AG09309 (cell line): ENCODE measurements around the gene PMEPA1.
"Not testable (repeated sequence)": the region's sequence is repeated elsewhere in the genome, so short reads cannot be mapped to it uniquely, and the experiment has no call there.

ENCODE experiments used
- DNase-seq: peaks from one replicate; pipeline ENCODE4 v3.0.0-alpha.2; 2010; ENCODE audit warnings: low read depth
- H3K4me3 ChIP-seq: 2 replicates; pipeline ENCODE4 v1.5.1; 2011; ENCODE audit warnings: mild to moderate bottlenecking, low read depth, low read length, moderate library complexity; ENCODE audit not compliant: control insufficient read depth
- TF ChIP-seq, protein P1 (sequence below): IDR thresholded peaks from 2 replicates; pipeline ENCODE4 v1.5.1; 2011; ENCODE audit warnings: mild to moderate bottlenecking, low read depth, low read length, inconsistent platforms; ENCODE audit not compliant: insufficient read depth, control insufficient read depth; ENCODE audit errors: missing control alignments

Gene PMEPA1

DNA sequence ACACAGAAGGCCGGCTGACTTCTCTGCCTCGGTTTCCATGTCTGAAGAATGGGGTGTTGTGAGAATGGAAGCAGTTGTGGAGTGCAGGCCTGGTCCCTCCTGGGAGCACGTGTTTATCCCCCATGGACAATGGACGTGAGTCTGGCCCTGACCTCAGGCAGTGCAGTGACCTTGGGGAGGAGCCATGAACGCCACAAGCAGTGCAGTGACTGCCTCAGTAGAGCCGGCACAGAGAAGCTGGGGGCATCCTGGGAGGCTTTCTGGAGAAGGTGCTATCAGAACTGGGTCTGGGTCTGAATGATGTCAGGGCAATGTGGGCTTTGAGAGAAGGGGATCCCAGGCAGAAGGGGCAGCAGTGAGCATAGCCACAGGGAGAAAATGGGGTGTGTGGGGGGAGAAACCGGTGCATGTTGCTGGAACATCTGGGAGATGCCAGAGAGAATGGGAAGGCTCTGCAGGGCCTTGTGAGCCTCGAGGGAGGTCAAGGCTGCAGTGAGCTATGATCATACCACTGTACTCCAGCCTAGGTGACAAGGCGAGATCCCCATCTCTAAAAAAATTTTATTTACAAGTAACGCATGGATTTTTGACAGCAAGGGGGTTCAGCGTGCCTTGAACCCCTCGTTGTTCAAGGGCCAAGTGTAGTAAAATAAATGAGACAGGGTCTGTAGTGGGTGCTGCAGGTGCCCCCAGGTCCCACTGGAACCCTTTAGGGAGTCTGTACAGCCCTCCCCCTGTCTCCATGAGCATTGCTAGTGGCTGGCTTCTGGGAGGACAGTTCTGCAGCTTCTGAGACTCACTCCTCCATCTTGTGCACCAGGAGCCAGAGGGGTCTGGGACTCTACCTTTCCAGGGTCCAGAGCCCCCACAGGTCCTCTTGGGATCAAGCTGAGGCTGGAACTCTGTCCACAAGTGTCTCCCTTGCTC lies 62.5 kb downstream of the PMEPA1 start:
- TF ChIP-seq, protein P1, sequence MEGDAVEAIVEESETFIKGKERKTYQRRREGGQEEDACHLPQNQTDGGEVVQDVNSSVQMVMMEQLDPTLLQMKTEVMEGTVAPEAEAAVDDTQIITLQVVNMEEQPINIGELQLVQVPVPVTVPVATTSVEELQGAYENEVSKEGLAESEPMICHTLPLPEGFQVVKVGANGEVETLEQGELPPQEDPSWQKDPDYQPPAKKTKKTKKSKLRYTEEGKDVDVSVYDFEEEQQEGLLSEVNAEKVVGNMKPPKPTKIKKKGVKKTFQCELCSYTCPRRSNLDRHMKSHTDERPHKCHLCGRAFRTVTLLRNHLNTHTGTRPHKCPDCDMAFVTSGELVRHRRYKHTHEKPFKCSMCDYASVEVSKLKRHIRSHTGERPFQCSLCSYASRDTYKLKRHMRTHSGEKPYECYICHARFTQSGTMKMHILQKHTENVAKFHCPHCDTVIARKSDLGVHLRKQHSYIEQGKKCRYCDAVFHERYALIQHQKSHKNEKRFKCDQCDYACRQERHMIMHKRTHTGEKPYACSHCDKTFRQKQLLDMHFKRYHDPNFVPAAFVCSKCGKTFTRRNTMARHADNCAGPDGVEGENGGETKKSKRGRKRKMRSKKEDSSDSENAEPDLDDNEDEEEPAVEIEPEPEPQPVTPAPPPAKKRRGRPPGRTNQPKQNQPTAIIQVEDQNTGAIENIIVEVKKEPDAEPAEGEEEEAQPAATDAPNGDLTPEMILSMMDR: no peak
- H3K4me3 ChIP-seq: no peak overlapping the region
- no peak for DNase-seq

DNA sequence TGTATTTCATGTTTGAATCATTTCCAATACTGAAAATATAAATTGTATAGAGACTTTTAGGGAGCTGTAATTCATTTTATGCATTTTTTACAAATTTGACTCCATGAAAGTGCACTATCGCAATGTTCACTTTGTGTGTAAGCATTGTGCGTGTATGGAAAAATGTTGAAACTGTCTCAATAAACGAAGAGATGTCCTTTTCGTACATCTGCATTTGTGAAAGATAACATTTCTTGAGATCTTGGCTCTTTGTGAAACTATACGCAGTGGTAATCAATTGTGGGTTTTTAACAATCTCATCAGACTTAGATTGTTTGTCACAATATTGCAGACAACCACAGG lies 70.9 kb downstream of the PMEPA1 start:
- TF ChIP-seq, protein P1: no peak
- no peak overlapping the region for H3K4me3 ChIP-seq

DNA sequence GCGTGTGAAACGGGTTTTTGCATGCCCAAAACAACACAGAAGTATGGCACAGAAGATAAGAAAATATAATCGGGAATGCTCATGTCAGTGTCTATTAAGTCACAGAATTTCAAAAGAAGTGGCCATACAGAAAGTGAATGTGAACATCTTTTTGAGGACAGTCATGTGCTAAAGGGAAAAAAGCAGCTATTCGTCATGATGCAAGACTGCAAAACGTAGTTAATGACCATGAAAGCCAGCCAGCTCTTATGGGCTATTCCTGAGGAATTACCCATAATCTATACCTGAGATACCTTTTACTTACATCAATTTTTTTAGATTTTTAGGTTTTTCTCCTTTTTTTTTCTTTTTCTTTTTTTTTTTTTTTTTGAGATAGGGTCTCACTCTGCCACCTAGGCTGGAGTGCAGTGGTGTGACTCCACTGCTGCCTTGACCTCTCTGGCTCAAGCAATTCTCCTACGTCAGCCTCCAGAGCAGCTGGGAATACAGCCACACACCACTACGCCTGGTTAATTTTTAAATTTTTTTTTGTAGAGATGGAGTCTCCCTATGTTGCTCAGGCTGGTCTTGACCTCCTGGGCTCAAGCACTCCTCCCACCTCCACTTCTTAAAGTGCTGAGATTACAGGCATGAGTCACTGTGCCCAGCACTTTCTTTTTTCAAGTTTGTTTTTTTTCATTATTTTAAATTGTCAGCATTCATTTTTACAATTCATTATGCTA lies 71.5 kb downstream of the PMEPA1 start:
- no peak for DNase-seq
- no peak overlapping the region for H3K4me3 ChIP-seq

More for the DNA sequence above, 70.9 kb downstream of the PMEPA1 start:
- no peak for DNase-seq

DNA sequence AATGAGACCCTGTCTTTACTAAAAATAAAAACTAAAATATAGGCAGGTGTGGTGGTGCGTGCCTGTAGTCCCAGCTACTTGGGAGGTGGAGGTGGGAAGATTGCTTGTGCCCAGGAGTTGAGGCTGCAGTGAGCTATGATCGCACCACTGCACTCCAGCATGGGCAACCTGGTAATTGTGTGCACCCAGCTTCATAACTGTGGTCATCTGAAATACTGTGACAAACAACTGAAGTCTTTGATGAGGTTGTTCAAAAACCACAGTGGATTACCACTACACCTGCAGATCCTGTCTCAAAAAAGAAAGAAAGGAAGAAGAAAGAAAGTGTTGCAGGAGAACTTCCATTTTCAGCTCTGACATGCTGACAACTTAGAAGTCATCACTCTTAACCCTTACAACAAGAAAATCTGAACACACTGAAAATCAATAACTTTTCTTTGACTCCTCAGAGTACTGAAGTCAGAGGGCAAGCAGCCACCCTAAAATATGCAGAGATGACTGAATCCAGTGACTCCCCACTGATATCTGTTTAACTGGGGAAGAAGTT lies 75.8 kb downstream of the PMEPA1 start:
- no peak for DNase-seq
- no peak overlapping the region for H3K4me3 ChIP-seq
- TF ChIP-seq, protein P1: no peak

More for the DNA sequence above, 71.5 kb downstream of the PMEPA1 start:
- TF ChIP-seq, protein P1: no peak

DNA sequence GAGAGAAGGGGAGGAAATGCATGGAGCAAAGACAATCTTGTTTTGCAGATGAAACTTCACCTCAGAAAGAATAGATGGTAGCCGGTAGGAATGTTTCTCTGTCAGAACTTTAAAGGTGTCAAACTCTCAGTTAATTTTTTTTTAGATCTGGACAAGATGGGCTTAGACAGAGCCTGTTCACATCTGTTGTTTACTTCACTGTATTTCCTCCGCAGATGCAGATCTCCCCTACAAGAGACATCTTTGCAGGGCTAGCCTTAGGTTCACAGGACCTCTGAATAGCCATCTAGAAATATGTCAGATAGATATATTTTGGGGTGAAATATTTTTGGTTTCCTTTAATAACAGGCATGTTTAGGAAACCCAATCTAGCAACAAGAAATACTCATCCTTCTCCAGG lies 77.5 kb downstream of the PMEPA1 start:
- H3K4me3 ChIP-seq: no peak overlapping the region
- TF ChIP-seq, protein P1: no peak
- no peak for DNase-seq

DNA sequence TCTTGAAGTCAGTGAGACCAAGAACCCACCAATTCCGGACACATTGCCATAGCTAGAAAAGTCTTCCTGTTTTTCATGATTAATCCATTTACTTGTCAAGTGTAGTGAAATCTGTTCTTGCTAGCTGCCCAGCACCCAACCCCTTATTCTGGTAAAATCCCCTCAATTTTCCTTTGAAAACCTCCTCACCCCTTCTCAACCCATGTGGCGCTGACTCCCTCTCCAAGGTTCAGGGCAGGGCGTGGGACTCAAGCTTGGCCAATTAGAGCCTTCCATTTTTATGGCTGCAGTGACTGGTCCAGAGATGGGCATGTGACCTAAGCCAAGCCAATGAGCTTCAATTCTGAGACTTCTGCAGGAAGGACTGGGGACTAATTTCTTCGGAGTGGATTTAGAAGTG lies 79.8 kb downstream of the PMEPA1 start:
- DNase-seq: no peak
- no peak overlapping the region for H3K4me3 ChIP-seq
- TF ChIP-seq, protein P1: no peak

DNA sequence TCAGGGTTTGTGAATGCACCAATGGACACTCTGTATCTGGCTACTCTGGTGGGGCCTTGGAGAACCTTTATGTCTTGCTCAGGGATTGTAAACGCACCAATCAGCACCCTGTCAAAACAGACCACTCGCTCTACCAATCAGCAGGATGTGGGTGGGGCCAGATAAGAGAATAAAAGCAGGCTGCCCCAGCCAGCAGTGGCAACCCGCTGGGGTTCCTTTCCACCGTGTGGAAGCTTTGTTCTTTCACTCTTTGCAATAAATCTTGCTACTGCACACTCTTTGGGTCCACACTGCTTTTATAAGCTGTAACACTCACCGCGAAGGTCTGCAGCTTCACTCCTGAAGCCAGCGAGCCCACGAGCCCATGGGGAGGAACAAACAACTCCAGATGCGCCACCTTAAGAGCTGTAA lies 80.3 kb downstream of the PMEPA1 start:
- not testable (repeated sequence) for DNase-seq, H3K4me3 ChIP-seq

DNA sequence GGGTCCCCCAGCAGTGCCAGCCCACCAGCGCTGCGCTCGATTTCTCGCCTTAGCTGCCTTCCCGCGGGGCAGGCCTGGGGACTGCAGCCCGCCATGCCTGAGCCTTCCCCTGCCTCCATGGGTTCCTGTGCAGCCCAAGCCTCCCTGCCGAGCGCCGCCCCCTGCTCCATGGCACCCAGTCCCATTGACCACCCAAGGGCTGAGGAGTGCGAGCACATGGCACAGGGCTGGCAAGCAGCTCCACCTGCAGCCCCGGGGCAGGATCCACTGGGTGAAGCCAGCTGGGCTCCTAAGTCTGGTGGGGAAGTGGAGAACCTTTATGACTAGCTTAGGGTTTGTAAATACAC lies 80.9 kb downstream of the PMEPA1 start:
- not testable (repeated sequence) for DNase-seq, H3K4me3 ChIP-seq
